ENCODE results near the gene PODN.

DNA sequence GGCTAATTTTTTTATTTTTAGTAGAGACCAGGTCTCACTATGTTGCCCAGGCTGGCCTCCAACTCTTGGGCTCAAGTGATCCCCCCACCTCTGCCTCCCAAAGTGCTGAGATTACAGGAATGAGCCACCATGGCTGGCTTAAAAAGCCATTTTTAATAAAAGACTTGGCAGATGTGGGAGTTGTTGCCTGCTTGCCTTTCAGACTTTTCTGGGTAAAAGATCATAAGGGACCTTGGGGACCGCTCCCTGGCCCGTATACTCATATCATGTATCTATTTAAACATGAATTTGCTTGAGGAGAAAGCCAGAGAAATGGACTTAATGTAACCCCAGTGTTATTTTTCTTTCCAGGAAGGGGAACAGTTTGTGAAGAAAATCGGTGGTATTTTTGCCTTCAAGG is 23.4 kb upstream of the PODN start:
- no peak for TF ChIP-seq POLR2A (IDR thresholded peaks at IDR 0.05)
- TF ChIP-seq, protein P1, sequence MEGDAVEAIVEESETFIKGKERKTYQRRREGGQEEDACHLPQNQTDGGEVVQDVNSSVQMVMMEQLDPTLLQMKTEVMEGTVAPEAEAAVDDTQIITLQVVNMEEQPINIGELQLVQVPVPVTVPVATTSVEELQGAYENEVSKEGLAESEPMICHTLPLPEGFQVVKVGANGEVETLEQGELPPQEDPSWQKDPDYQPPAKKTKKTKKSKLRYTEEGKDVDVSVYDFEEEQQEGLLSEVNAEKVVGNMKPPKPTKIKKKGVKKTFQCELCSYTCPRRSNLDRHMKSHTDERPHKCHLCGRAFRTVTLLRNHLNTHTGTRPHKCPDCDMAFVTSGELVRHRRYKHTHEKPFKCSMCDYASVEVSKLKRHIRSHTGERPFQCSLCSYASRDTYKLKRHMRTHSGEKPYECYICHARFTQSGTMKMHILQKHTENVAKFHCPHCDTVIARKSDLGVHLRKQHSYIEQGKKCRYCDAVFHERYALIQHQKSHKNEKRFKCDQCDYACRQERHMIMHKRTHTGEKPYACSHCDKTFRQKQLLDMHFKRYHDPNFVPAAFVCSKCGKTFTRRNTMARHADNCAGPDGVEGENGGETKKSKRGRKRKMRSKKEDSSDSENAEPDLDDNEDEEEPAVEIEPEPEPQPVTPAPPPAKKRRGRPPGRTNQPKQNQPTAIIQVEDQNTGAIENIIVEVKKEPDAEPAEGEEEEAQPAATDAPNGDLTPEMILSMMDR (IDR thresholded peaks at IDR 0.05) = no peak
